Uterus (tissue), 2 donors: ENCODE data around the gene LRFN3.

Experiments
- CTCF ChIP-seq, 4 experiments: fragments of 200-600 bp in 2 of 4; fragments of 450-650 bp in 2 of 4; sonication (generic) in 2 of 4; IDR thresholded peaks; one replicate each; pipeline ENCODE4 v1.5.1; 2016 to 2019; ENCODE audit warnings: antibody characterized with exemption in 4 of 4, mild to moderate bottlenecking in 2 of 4, moderate library complexity in 1 of 4
- POLR2A ChIP-seq, 2 donors: fragments of 450-650 bp; IDR thresholded peaks; one replicate each; pipeline ENCODE4 v1.6.1; 2016; ENCODE audit warnings: antibody characterized with exemption in 2 of 2, mild to moderate bottlenecking in 1 of 2, moderate library complexity in 1 of 2

- no peak for TF ChIP-seq CTCF (IDR thresholded peaks at IDR 0.05)
- TF ChIP-seq POLR2A (IDR thresholded peaks at IDR 0.05): no peak
Observed at GRCh38 chr19:35949131-35949530, 13.0 kb downstream of the LRFN3 start.
